Epidermal melanocyte (primary cell): ENCODE results near the gene SLC9A2.

ENCODE experiments used
- DNase-seq: peaks from one replicate; pipeline ENCODE4 v3.0.0; 2011; ENCODE audit warnings: low spot score; ENCODE audit not compliant: insufficient read length

SLC9A2 gene

GRCh38 chr2:102672107-102672776, 52.9 kb downstream of the SLC9A2 start:
- DNase-seq: no peak

GRCh38 chr2:102674370-102674769, 55.0 kb downstream of the SLC9A2 start:
- DNase-seq: no peak

GRCh38 chr2:102674836-102675235, 55.5 kb downstream of the SLC9A2 start:
- no peak for DNase-seq

- DNase-seq: no peak
These were observed 58.2 kb downstream of the SLC9A2 start for GRCh38 chr2:102677244-102678215.

- DNase-seq: no peak
These were observed 59.1 kb downstream of the SLC9A2 start for GRCh38 chr2:102678442-102678841.

GRCh38 chr2:102686479-102687439, 67.4 kb downstream of the SLC9A2 start:
- DNase-seq: no peak

- no peak for DNase-seq
These were observed 70.7 kb downstream of the SLC9A2 start for GRCh38 chr2:102690012-102690411.

GRCh38 chr2:102696463-102696862, 77.1 kb downstream of the SLC9A2 start:
- no peak for DNase-seq

GRCh38 chr2:102698369-102699111, 79.2 kb downstream of the SLC9A2 start:
- DNase-seq: no peak

- DNase-seq: no peak
These were observed 84.0 kb downstream of the SLC9A2 start for GRCh38 chr2:102703305-102703704.

- no peak for DNase-seq
These were observed 84.4 kb downstream of the SLC9A2 start for GRCh38 chr2:102703748-102704147.

- DNase-seq: no peak
These were observed 85.2 kb downstream of the SLC9A2 start for GRCh38 chr2:102704531-102704930.

GRCh38 chr2:102707796-102708695, 88.7 kb downstream of the SLC9A2 start:
- DNase-seq: no peak

GRCh38 chr2:102708847-102709559, 89.7 kb downstream of the SLC9A2 start:
- DNase-seq: no peak

- no peak for DNase-seq
These were observed 98.1 kb downstream of the SLC9A2 start for GRCh38 chr2:102717308-102718018.

GRCh38 chr2:102718387-102719316, 99.3 kb downstream of the SLC9A2 start:
- DNase-seq: no peak

- DNase-seq: no peak
These were observed 104.7 kb downstream of the SLC9A2 start for GRCh38 chr2:102724016-102724490.
